BLaER1 (cell line): ENCODE data around the gene HNMT.
"Not testable (repeated sequence)": the region's sequence is repeated elsewhere in the genome, so short reads cannot be mapped to it uniquely, and the experiment has no call there.

Source experiments
- H3K27ac ChIP-seq: shearing (Covaris generic); formaldehyde crosslinking; 2 replicates; pipeline ENCODE4 v1.8.1; 2022
- H3K27me3 ChIP-seq: shearing (Covaris generic); formaldehyde crosslinking; 2 replicates; pipeline ENCODE4 v1.8.1; 2022
- H3K36me3 ChIP-seq: shearing (Covaris generic); formaldehyde crosslinking; 2 replicates; pipeline ENCODE4 v1.8.1; 2022
- H3K4me1 ChIP-seq: shearing (Covaris generic); formaldehyde crosslinking; 2 replicates; pipeline ENCODE4 v1.8.1; 2022
- H3K4me2 ChIP-seq: shearing (Covaris generic); formaldehyde crosslinking; 2 replicates; pipeline ENCODE4 v1.8.1; 2022
- H3K4me3 ChIP-seq: shearing (Covaris generic); formaldehyde crosslinking; 2 replicates; pipeline ENCODE4 v1.8.1; 2022
- H3K9ac ChIP-seq: shearing (Covaris generic); formaldehyde crosslinking; 2 replicates; pipeline ENCODE4 v1.8.1; 2022
- H3K9me3 ChIP-seq: shearing (Covaris generic); formaldehyde crosslinking; 2 replicates; pipeline ENCODE4 v1.8.1; 2022
- H4K20me1 ChIP-seq: shearing (Covaris generic); formaldehyde crosslinking; 2 replicates; pipeline ENCODE4 v1.8.1; 2022
- Cebpa-rat ChIP-seq: shearing (Covaris generic); IDR thresholded peaks from 2 replicates; pipeline ENCODE4 v1.8.1; 2022

HNMT gene

DNA sequence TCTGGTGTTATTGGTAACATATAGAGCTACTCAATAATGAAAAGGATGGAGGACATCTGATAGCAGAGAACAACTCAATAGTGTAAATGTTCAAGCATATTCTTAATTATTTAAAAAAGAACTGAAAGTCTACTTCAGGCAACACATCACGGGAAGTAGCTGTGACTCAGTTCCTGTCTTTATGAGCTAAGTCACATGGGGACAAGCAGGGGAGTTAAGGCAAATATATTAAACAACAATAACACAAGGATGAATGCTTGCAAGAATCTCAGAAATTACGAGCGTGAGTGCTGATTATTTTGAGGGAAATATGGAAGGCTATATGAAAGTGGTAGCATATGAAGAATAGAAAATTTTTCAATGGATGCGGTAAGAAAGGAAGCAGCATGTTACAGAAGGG is 4.0 kb upstream of the HNMT start:
- no peak overlapping the region for H3K27ac ChIP-seq
- no peaks in the 10 kb centered on the region for H3K9me3 ChIP-seq
- no peak overlapping the region for H3K9ac ChIP-seq
- no peak overlapping the region for H3K4me2 ChIP-seq
- no peak overlapping the region for H3K4me3 ChIP-seq
- no peaks in the 10 kb centered on the region for H3K4me1 ChIP-seq
- no peaks in the 10 kb centered on the region for H4K20me1 ChIP-seq
- no peak for TF ChIP-seq Cebpa-rat
- no peaks in the 10 kb centered on the region for H3K27me3 ChIP-seq
- H3K36me3 ChIP-seq, result no peaks in the 10 kb centered on the region

DNA sequence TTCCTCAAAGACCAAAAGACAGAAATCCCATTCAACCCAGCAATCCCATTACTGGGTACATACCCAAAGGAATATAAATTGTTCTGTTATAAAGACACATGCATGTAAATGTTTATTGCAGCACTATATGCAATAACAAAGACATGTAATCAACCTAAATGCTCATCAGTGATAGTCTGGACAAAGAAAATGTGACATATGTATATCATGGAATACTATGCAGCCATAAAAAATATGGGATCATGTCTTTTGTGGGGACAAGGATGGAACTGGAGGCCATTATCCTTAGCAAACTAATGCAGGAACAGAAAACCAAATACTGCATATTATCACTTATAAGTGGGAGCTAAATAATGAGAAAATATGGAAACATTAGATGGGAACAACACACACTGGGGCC is 2.7 kb upstream of the HNMT start:
- Histone ChIP-seq H3K4me1 (no peaks in the 10 kb centered on the region), H3K27ac (no peak overlapping the region), H3K9me3 (no peaks in the 10 kb centered on the region), H3K4me3 (no peak overlapping the region), H3K4me2 (no peak overlapping the region), H4K20me1 (no peaks in the 10 kb centered on the region), H3K27me3 (no peaks in the 10 kb centered on the region), H3K9ac (no peak overlapping the region), H3K36me3 (no peaks in the 10 kb centered on the region)
- no peak for TF ChIP-seq Cebpa-rat

DNA sequence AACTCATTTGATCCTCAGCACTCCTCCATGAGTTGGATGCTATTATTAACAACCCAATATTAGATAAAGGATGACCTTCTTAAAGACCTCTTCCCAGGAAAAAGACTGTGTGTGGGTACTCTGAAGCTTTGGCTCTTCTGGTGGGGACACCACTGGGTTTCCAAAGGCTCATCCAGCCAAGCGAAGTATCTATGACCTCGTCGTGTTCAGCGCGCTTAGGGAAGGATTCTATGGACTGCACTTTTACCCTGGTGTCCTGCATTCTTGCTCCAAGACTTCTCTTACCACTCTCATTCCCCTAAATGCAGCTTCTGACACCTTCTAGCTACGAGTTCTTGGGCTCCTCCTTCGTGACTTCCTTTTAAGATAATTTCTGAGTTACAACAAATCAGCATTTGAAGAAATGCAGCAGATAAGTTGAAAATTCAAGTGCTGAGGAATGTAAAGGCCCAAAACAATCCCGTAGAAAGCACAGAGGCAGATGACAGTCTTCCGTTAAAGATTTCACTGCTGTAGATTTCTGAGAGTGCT is 673 bp upstream of the HNMT start:
- TF ChIP-seq Cebpa-rat, result no peak
- Histone ChIP-seq H4K20me1 (no peaks in the 10 kb centered on the region), H3K27ac (no peak overlapping the region), H3K9me3 (no peaks in the 10 kb centered on the region), H3K4me3 (no peak overlapping the region), H3K27me3 (no peaks in the 10 kb centered on the region), H3K4me2 (no peak overlapping the region), H3K9ac (no peak overlapping the region), H3K4me1 (no peaks in the 10 kb centered on the region), H3K36me3 (no peaks in the 10 kb centered on the region)

DNA sequence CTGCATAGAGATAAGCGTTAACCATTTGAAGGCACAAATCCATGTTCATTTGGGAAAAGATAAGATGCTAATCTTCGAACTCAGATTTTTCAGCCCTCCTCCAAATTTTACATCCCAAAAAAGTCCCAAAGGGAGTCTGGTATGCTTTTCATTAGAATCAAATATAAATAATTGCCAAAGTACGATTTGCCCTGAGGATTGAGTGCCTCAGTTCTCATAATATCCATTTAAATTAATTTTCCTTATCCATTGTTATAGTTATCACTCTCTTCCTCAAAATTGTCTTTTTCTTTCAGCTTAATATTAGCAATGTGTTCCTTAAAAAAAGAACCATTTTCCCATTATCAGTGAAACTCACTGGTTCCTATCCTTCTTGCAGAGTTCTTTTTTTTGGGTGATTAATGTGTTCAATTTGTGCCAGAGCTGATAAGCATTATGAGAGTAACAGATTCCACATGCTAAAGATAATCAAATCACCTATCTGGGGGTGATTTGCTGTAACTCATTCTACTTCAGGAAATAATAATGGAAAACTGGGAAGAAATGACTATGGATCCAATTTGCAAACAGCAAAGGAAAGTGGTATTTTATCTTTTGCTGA is 686 bp downstream of the HNMT start:
- no peaks in the 10 kb centered on the region for H3K9me3 ChIP-seq
- H3K9ac ChIP-seq, result no peak overlapping the region
- no peak overlapping the region for H3K27ac ChIP-seq
- H4K20me1 ChIP-seq, result no peaks in the 10 kb centered on the region
- TF ChIP-seq Cebpa-rat, result no peak
- no peaks in the 10 kb centered on the region for H3K4me1 ChIP-seq
- no peak overlapping the region for H3K4me3 ChIP-seq
- no peak overlapping the region for H3K4me2 ChIP-seq
- H3K27me3 ChIP-seq, result no peaks in the 10 kb centered on the region
- no peaks in the 10 kb centered on the region for H3K36me3 ChIP-seq

DNA sequence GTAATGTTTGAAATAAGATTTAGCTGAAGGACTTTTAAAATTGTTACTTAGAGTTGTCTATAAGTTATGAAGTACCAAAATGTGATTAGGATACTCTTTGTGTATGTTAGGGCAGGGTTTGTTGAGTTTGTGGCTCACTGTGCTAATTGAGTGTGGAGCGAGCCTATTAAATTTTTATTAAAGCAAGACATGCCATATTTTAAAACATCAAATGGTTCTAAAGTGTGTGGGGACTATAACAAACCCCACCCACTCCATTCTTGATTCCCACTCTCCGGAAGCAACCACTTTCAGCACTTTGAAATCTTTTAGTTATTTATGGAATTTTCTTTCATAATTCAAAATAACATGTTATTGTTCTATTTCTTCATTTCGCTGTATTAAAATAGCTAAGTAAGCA is 1.8 kb downstream of the HNMT start:
- Histone ChIP-seq H4K20me1 (no peaks in the 10 kb centered on the region), H3K27me3 (no peaks in the 10 kb centered on the region), H3K36me3 (no peaks in the 10 kb centered on the region), H3K4me3 (no peak overlapping the region), H3K27ac (no peak overlapping the region), H3K4me2 (no peak overlapping the region), H3K9ac (no peak overlapping the region), H3K4me1 (no peaks in the 10 kb centered on the region), H3K9me3 (no peaks in the 10 kb centered on the region)
- no peak for TF ChIP-seq Cebpa-rat

DNA sequence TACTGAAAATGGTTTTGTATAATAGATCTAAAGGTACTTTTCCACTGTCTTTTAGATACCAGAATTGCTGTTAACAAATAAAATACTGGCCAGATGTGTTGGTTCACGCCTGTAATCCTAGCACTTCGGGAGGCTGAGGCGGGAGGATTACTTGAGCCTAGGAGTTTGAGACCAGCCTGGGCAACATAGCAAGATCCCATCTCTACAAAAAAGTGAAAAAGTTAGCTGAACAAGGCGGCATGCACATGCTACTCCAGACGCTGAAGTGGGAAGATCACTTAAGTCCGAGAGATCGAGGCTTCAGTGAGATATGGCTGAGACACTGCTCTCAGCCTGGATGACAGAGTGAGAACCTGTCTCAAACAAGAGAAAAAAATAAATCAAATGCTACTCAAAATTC is 2.8 kb downstream of the HNMT start:
- H3K4me2 ChIP-seq, result no peak overlapping the region
- no peak for TF ChIP-seq Cebpa-rat
- H3K36me3 ChIP-seq, result no peaks in the 10 kb centered on the region
- no peaks in the 10 kb centered on the region for H3K27me3 ChIP-seq
- H3K4me1 ChIP-seq, result no peaks in the 10 kb centered on the region
- no peaks in the 10 kb centered on the region for H4K20me1 ChIP-seq
- no peak overlapping the region for H3K9ac ChIP-seq
- no peak overlapping the region for H3K4me3 ChIP-seq
- H3K9me3 ChIP-seq, result no peaks in the 10 kb centered on the region
- H3K27ac ChIP-seq, result no peak overlapping the region

DNA sequence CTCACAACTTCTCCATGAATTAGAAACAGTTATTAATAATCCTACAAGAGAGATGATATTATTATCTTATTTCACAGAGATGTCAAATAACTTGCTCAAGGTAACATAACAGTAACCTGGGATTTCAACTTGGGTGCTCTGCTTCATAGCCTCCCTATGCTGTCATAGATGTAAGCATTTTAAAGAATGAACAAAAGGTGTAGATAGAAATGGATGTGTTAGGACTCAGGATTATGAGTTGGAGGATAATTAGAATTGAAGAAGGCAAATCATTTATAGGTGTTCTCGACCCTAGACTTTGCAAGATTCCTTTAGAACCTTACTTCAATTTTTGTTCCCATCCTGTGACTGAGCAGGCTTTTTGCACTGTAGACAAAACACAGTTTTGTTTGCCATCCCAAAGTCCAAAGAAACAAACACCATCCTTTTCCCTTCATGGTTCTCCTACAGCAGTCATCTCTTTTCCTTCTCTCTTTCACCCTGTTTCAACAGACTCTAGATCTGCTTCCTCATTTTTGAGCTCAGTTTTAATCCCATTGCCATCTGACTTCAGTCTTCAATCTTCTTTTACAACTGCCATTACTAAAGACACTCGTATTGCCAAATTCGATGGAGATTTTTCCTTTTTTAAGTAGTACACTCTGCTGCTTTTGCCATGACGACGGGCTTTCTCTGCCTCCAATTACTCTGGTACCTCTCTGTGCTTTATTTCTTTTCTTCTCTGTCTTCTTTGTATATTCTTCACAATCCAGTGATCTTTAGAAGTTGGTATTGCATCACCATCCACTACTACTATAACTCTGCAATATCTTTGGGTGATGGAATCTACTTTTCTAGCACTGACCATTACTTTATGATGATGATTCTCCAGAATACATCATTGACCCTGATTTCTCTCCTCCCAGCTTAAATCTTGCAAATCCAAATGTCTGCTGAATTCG is 4.5 kb downstream of the HNMT start:
- Histone ChIP-seq H3K4me1 (no peaks in the 10 kb centered on the region), H3K4me3 (no peak overlapping the region), H3K4me2 (no peak overlapping the region), H3K27ac (no peak overlapping the region), H3K9me3 (no peaks in the 10 kb centered on the region), H4K20me1 (no peaks in the 10 kb centered on the region), H3K27me3 (no peaks in the 10 kb centered on the region), H3K36me3 (no peaks in the 10 kb centered on the region), H3K9ac (no peak overlapping the region)
- TF ChIP-seq Cebpa-rat, result no peak

DNA sequence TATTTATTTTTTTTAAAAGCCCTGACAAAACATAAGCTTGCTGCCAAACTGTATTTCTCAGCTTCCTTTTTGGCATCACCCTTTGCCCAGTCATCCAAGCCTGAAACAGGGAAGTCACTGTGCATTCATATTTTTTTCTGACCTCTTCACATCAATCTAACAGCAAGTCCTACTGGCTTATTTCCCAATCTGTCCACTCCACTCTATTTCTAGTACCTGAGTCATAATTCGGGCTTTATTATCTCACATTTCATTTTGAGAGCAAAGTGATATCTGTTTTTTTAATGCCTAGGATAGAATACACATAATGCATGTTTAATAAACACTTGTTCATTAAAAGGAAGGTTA is 5.1 kb downstream of the HNMT start:
- no peak overlapping the region for H3K4me2 ChIP-seq
- H3K36me3 ChIP-seq, result no peaks in the 10 kb centered on the region
- no peak overlapping the region for H3K27ac ChIP-seq
- H3K9ac ChIP-seq, result no peak overlapping the region
- H4K20me1 ChIP-seq, result no peaks in the 10 kb centered on the region
- no peaks in the 10 kb centered on the region for H3K9me3 ChIP-seq
- H3K27me3 ChIP-seq, result no peaks in the 10 kb centered on the region
- H3K4me3 ChIP-seq, result no peak overlapping the region
- H3K4me1 ChIP-seq, result no peaks in the 10 kb centered on the region
- no peak for TF ChIP-seq Cebpa-rat

DNA sequence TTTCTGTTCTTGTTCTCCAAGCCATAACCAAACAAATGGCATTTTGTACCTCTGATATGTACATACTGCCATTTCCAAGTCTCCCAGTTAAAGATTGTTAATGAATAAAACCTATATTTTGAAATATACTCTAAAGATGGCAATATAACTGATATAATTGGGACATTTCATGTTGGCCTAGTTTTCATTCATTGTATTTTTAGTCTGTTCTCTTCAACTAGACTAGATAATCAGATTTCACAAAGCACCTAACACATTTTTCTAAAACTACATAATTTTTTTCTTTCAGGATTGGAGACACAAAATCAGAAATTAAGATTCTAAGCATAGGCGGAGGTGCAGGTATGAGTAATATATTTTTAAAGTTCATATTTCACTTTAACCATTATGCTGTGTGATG is 5.6 kb downstream of the HNMT start:
- H4K20me1 ChIP-seq, result no peaks in the 10 kb centered on the region
- no peaks in the 10 kb centered on the region for H3K4me1 ChIP-seq
- H3K9ac ChIP-seq, result no peak overlapping the region
- H3K36me3 ChIP-seq, result no peaks in the 10 kb centered on the region
- no peaks in the 10 kb centered on the region for H3K9me3 ChIP-seq
- no peaks in the 10 kb centered on the region for H3K27me3 ChIP-seq
- no peak overlapping the region for H3K4me3 ChIP-seq
- no peak overlapping the region for H3K27ac ChIP-seq
- H3K4me2 ChIP-seq, result no peak overlapping the region
- no peak for TF ChIP-seq Cebpa-rat

DNA sequence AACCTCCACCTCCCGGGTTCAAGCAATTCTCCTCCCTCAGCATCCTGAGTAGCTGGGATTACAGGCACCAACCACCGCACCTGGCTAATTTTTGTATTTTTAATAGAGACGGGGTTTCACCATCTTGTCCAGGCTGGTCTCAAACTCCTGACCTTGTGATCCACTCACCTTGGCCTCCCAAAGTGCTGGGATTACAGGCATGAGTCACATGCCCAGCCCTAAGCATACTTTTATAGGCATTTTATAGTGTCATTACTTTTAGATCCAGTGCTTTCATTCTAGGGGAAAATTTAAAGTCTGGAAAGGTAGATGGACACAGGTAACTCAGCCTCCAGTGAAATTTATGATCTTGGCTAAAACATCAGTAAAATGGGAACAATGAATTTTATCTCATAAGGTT is 7.0 kb downstream of the HNMT start:
- H3K36me3 ChIP-seq, H3K27me3 ChIP-seq, H3K9me3 ChIP-seq, H3K4me2 ChIP-seq, H3K27ac ChIP-seq, H4K20me1 ChIP-seq, H3K4me1 ChIP-seq, H3K9ac ChIP-seq, H3K4me3 ChIP-seq: not testable (repeated sequence)
